Brain microvascular endothelial cell (primary cell): ENCODE results near the gene DYNC1LI1.

ENCODE experiments used
- DNase-seq: peaks from one replicate; pipeline ENCODE4 v3.0.0-alpha.2; 2020
- H3K27ac ChIP-seq: fragments of 250-450 bp; sonication (Bioruptor Pico); 2 replicates; pipeline ENCODE4 v1.5.1; 2020; ENCODE audit warnings: mild to moderate bottlenecking, moderate library complexity
- H3K27me3 ChIP-seq: fragments of 250-450 bp; sonication (Bioruptor Pico); replicated peaks from 2 replicates; pipeline ENCODE4 v1.5.1; 2020; ENCODE audit warnings: mild to moderate bottlenecking
- H3K36me3 ChIP-seq: fragments of 250-450 bp; sonication (Bioruptor Pico); replicated peaks from 2 replicates; pipeline ENCODE4 v1.5.1; 2020; ENCODE audit warnings: mild to moderate bottlenecking
- H3K4me3 ChIP-seq: 2 replicates; pipeline ENCODE4 v1.5.1; 2011; ENCODE audit warnings: low read depth, mild to moderate bottlenecking, control low read depth, low read length, moderate library complexity
- in situ Hi-C: cut with HindIII; loops from 2 replicates; pipeline ENCODE4 v1.10.0; 2017; ENCODE audit warnings: low sequenced_read_pairs, low pct_ligation_motif_present
- TF ChIP-seq, protein P1 (sequence below): IDR thresholded peaks from 2 replicates; pipeline ENCODE4 v1.5.1; 2011; ENCODE audit warnings: low read depth, mild to moderate bottlenecking, moderate library complexity, low read length, control low read depth, inconsistent platforms; ENCODE audit errors: missing control alignments

DYNC1LI1 gene

DNA sequence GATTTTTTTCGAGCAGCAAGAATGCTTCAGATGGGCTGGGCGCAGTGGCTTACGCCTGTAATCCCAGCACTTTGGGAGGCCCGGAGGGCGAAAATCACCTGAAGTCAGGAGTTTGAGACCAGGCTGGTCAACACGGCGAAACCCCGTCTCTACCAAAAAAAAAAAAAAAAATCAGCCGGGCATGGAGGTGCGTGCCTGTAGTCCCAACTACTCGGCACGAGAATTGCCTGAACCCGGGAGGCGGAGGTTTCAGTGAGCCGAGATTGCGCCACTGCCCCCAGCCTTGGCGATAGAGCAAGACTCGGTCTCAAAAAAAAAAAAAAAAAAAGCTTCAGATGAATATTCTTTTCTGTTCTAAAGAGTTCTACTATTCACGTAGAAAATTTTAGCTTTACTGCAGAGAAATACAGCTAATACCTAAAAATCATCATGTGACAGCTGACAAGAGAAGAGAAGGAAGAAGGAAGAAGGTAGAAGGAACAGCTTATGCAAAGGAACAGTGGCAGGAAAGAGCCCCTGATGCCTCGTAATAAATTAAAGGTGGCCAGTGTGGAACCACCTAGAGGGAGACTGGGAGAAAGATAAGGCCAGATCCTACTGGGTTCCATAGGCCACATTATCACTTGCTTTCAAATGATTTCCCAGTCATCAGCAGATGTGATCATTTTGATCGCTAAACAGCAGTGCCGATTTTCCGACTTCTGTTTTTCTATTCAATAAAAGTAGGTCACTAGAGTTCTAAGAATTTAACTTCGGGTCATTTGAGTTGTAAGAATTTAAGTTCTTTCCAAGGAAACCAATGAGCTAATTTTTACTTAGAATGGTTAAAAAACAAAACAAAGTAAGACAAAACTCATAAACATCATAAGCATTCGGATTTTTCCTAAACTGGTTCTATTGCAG lies 69.5 kb downstream of the DYNC1LI1 start:
- no peak overlapping the region for H3K27ac ChIP-seq
- no peaks in the 10 kb centered on the region for H3K27me3 ChIP-seq
- TF ChIP-seq, protein P1, sequence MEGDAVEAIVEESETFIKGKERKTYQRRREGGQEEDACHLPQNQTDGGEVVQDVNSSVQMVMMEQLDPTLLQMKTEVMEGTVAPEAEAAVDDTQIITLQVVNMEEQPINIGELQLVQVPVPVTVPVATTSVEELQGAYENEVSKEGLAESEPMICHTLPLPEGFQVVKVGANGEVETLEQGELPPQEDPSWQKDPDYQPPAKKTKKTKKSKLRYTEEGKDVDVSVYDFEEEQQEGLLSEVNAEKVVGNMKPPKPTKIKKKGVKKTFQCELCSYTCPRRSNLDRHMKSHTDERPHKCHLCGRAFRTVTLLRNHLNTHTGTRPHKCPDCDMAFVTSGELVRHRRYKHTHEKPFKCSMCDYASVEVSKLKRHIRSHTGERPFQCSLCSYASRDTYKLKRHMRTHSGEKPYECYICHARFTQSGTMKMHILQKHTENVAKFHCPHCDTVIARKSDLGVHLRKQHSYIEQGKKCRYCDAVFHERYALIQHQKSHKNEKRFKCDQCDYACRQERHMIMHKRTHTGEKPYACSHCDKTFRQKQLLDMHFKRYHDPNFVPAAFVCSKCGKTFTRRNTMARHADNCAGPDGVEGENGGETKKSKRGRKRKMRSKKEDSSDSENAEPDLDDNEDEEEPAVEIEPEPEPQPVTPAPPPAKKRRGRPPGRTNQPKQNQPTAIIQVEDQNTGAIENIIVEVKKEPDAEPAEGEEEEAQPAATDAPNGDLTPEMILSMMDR: no peak
- peaks cover 3% of the 10 kb centered on the region for H3K36me3 ChIP-seq
- in situ Hi-C loops: no loop called here
- no peak for DNase-seq
- H3K4me3 ChIP-seq: peak overlapping the region; percentile 92

DNA sequence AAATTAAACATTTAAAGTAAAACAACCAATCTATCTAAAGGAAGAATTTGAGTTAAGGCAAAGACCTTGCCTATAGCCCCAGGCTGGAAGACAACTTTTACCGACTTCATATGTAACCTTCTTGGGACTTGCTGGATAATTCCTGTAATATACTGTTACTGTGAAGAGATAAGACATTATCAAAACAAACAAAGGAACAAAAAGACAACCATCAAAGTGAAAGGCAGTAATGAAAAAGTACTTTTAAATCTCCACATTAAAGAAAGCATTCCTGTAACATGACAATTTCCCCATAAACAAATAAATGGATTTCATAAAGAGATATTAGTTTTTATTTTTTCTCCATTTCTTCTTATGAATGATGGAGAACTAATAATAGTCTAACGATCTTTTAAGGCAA lies 70.4 kb downstream of the DYNC1LI1 start:
- H3K27me3 ChIP-seq: no peaks in the 10 kb centered on the region
- TF ChIP-seq, protein P1: no peak
- DNase-seq: no peak
- no peak overlapping the region for H3K27ac ChIP-seq
- in situ Hi-C loops: no loop called here
- H3K4me3 ChIP-seq: no peak overlapping the region
- peaks cover 3% of the 10 kb centered on the region for H3K36me3 ChIP-seq

DNA sequence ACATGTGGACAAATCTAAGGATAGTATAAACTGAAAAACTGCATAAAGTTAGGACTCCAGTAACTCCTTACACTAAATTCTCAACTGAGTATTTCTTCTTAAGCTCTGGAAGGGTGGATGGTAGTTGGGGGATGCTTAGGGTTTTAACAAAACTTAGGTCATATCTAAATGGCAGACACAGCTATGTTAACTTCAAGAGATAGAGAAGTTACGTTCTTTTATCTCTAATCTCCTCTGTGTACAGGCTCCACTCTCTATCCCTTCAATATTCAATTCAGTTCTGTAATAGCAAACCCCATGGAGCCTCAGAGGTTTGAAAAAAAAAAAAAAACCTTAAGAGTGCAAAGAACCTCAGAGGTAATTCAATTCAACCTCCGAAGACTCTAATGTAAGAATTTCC lies 71.1 kb downstream of the DYNC1LI1 start:
- in situ Hi-C loops: no loop called here

DNA sequence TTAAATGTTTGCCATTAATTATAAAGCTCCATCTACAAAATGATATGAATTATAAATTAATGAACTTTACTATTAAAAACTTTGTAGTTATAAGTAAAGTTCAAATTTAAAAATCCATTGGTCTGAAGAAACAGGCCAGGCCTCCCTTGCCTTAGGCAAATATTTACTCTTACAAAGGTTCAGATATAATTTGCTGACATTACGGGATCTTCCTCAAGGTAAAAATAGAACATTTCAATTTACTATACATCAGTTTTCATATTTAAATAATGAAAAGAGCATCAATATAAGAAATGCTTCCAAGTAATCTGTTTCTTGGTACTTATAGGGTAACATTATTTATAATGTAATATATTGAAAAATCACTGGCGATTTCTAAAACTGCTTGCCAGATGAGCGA lies 71.7 kb downstream of the DYNC1LI1 start:
- peaks cover 3% of the 10 kb centered on the region for H3K36me3 ChIP-seq
- in situ Hi-C loops: no loop called here
- H3K4me3 ChIP-seq: no peak overlapping the region
- no peaks in the 10 kb centered on the region for H3K27me3 ChIP-seq
- TF ChIP-seq, protein P1: no peak
- H3K27ac ChIP-seq: no peak overlapping the region
- no peak for DNase-seq

More for the DNA sequence above, 71.1 kb downstream of the DYNC1LI1 start:
- TF ChIP-seq, protein P1: no peak
- H3K36me3 ChIP-seq: peaks cover 3% of the 10 kb centered on the region
- H3K27me3 ChIP-seq: no peaks in the 10 kb centered on the region
- H3K27ac ChIP-seq: no peak overlapping the region
- H3K4me3 ChIP-seq: no peak overlapping the region
- DNase-seq: no peak

DNA sequence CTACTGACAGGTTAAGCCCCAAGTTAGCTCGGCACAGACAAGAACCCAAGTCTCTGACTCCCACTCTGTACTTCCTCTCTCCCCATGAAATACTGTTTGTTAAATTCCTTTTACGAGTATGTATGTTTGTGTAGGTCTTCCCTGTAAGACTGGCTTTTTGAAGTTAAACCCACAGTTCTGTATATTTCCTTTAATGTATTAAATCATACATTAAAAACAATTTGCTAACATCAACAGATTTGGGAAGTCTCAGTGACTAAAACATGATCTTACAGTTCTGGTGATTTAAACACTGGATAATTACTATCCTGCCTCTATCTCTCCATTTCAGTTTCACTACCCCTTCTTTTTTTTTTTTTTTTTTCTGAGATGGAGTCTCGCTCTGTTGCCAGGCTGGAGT lies 72.4 kb downstream of the DYNC1LI1 start:
- peaks cover 3% of the 10 kb centered on the region for H3K36me3 ChIP-seq
- in situ Hi-C loops: no loop called here
- TF ChIP-seq, protein P1: no peak
- H3K27me3 ChIP-seq: no peaks in the 10 kb centered on the region
- H3K27ac ChIP-seq: no peak overlapping the region
- no peak for DNase-seq
- H3K4me3 ChIP-seq: no peak overlapping the region
